Testis (tissue), 2 donors: Measurements from ENCODE around the gene MPG.

Experiments used
- POLR2A ChIP-seq: fragments of 450-650 bp; IDR thresholded peaks from one replicate; pipeline ENCODE4 v1.6.1; 2017; ENCODE audit warnings: antibody characterized with exemption, mild to moderate bottlenecking, moderate library complexity
- TF ChIP-seq, protein P1 (sequence below), 3 experiments: fragments of 450-650 bp in 2 of 3; fragments of 200-600 bp in 1 of 3; sonication (generic) in 1 of 3; IDR thresholded peaks; one replicate each; pipeline ENCODE4 v1.5.1; 2016 to 2019; ENCODE audit warnings: antibody characterized with exemption in 3 of 3, mild to moderate bottlenecking in 2 of 3, moderate library complexity in 1 of 3

GRCh38 chr16:106623-107324, 28.7 kb downstream of the MPG start:
- TF ChIP-seq, protein P1, sequence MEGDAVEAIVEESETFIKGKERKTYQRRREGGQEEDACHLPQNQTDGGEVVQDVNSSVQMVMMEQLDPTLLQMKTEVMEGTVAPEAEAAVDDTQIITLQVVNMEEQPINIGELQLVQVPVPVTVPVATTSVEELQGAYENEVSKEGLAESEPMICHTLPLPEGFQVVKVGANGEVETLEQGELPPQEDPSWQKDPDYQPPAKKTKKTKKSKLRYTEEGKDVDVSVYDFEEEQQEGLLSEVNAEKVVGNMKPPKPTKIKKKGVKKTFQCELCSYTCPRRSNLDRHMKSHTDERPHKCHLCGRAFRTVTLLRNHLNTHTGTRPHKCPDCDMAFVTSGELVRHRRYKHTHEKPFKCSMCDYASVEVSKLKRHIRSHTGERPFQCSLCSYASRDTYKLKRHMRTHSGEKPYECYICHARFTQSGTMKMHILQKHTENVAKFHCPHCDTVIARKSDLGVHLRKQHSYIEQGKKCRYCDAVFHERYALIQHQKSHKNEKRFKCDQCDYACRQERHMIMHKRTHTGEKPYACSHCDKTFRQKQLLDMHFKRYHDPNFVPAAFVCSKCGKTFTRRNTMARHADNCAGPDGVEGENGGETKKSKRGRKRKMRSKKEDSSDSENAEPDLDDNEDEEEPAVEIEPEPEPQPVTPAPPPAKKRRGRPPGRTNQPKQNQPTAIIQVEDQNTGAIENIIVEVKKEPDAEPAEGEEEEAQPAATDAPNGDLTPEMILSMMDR (IDR thresholded peaks at IDR 0.05), result peak; percentile 64 to 80 (median 67)
- TF ChIP-seq POLR2A, result no peak
